Daoy (cell line): ENCODE measurements around the gene RUNDC3A. TPM values are rescaled to one million over a fixed set of nuclear protein-coding genes. Genes with fewer than 3 reads are reported as not detected.
A peak's percentile ranks its signal among the peaks of the same experiment; 100 is the strongest.
"Not testable (repeated sequence)": the region's sequence is repeated elsewhere in the genome, so short reads cannot be mapped to it uniquely, and the experiment has no call there.

Experiments
- DNase-seq: peaks from one replicate; pipeline ENCODE4 v3.0.0-alpha.2; 2015; ENCODE audit warnings: low read depth
- total RNA-seq: library from RNA; depleted of rRNA; stranded (reverse); fragments of >200 nt; shearing (Covaris generic); gene quantifications from 2 replicates; pipeline ENCODE4 v1.2.3, GENCODE V29; 2014

RUNDC3A gene
- total RNA-seq, 1 experiment from 2014 or later, result 0.69 TPM

DNA sequence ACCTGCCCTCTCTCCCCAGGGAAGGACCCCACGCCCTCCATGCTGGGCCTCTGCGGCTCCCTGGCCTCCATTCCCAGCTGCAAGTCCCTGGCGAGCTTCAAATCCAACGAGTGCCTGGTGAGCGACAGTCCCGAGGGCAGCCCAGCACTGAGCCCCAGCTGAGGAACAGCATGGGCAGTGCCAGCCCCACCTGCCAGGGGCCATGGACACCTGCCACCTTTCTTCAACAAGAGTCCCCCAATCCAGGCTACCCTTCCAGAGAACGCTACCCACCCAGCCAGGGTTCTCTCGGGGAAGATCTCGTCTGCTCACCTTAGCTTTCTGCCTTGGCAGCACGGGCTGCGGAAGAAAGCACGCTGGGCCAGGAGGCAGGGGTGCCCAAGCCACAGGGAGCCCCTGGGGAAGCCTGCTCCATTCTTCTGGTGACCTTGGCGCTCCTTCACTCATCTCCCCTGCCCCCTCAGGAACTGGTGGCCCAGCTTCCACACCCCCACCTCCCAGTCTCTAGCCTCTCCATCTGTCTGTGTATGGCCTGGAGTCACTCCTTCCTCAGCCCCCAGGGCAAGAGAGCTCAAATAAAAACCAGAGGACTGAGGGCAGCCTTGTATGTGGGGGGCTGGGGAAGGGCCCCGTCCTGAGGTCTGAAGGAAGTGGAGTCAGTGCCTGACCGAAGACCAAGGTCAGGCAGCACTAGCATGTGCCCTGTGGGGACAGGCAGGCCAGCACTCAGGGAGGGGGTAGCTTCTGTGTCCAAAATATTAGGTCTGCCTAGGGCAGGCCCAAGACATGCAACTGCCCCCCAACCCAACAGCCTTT is 9.9 kb downstream of the RUNDC3A start:
- no peak for DNase-seq

GRCh38 chr17:44320066-44320465 is 11.7 kb downstream of the RUNDC3A start:
- DNase-seq, result no peak

DNA sequence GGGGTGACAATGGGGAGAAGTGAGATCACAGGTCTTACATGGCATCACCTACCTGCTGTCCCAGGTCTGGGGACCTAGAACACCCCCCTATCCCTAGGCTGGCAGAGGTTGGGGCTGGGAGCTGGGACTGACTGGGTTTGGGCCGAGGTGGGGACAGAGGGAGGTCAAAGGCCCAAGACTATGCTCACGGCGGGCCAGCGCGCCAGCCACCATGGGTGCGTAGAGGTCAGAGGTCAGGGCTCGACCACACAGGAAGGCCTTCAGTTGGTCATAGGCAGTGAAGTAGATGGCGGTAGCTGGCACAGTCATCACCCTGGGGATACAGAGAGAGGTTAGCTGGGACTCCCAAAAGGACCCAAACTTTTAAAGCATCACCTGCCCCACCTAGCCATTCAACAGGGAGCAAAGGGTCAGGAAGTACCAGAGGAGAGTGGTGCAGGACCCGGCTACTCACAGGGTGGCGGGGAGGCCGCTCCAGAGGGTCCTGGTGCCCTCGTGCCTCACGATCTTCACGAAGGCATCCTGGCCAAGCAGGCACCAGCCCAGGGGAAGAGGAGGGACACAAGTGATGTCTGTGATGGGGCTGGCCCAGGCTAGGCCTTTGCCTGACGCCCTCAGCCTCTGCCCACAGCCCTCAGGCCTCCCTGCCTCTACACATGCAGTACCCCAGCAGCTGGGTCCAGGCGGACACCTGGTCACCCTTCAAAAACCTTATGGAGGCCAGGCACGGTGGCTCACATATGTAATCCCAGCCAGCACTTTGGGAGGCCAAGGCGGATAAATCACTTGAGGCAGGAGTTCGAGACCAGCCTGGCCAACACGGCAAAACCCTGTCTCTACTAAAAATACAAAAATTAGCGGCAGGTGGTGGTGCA is 13.1 kb downstream of the RUNDC3A start:
- no peak for DNase-seq

GRCh38 chr17:44322236-44322895 is 14.0 kb downstream of the RUNDC3A start:
- no peak for DNase-seq

DNA sequence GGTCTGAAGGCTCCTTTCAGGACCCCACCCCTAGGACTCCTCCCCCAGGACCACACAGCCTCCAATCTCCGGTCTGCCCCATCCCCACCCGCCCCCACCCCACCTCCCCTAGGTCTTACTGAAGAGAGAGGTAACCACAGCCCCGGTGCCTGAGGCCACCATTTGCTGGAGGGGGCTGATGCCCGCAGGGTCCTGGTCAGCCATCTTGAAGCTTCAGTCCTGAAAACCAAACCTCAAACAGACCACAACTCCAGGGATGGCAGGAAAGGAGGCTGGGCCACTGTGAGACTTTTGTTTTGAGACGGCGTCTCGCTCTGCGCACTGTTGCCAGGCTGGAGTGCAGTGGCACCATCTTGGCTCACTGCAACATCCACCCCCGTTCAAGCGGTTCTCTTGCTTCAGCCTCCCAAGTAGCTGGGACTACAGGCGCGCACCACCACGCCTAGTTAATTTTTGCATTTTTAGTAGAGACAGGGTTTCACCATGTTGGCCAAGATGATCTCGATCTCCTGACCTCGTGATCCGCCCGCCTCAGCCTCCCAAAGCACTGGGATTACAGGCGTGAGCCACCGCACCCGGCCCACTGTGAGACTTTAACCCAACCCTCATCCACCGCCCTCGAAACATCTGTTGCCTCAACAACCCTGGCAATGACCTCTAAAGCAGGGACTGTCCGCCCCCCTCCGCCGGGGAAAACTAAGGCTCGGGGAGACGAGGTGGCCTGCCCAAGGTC is 15.1 kb downstream of the RUNDC3A start:
- DNase-seq, result no peak

DNA sequence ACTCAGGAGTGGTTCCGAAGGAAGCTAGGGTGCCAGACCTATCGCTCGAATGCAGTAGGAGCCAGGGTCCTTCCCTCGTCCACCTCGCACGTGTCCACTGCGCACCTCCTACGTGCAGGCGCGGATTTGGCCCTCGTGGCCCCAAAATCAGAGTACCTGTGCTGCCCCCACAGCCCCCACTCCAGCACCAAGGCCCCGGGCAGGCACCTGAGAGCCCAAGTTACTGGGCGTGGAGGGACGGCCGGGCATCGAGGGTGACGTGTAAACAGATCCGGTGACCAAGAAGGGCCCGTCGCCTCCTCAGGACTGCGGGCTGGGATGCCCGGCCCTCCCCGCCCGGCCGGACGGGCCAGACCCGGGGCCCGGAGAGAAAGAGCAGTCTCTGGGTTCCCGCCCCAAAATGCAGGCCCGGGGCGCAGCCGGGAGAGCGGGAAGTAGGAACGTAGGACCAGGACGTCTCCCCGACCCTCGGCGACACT is 15.7 kb downstream of the RUNDC3A start:
- no peak for DNase-seq

DNA sequence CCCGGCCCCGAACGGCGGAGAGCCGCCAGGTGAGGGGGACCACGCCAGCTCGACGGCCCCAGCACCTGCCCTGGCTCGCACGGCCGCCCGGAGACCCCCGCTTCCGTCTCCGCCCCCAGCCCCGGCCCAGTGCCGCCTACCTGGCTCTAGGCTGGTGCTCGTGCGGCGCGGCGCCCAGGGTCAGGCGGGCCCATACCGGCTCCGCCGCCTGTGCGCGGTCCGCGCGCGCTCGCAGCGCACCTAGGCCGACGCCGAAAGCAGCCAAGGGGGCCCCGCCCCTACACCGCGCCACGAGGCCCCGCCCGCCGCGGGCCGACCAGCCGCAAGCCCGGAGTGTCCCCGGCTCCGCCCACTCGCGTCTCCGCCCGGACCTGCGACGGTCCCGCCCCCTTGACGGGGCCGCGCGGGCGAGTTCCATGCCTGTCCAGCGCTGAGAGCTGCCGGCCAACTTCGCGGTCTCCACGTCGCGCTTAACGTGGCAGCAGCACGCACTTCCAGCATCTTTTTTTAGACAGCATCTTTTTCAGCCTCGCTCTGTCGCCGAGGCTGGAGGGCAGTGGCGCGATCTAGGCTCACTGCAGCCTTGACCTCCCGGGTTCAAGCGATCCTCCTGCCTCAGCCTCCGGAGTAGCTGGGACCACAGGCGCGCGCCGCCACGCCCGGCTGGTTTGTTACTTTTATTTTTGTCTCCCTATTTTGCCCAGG is 16.3 kb downstream of the RUNDC3A start, which contains the start of gene SLC25A39:
SLC25A39 (minus strand) TSS at position 253 of the 705 bp plus-strand sequence. CDS start 1,261 bp downstream, outside the sequence.
- DNase-seq, result peak; percentile 92

GRCh38 chr17:44326861-44327444 is 18.6 kb downstream of the RUNDC3A start:
- DNase-seq, result peak; percentile 93

DNA sequence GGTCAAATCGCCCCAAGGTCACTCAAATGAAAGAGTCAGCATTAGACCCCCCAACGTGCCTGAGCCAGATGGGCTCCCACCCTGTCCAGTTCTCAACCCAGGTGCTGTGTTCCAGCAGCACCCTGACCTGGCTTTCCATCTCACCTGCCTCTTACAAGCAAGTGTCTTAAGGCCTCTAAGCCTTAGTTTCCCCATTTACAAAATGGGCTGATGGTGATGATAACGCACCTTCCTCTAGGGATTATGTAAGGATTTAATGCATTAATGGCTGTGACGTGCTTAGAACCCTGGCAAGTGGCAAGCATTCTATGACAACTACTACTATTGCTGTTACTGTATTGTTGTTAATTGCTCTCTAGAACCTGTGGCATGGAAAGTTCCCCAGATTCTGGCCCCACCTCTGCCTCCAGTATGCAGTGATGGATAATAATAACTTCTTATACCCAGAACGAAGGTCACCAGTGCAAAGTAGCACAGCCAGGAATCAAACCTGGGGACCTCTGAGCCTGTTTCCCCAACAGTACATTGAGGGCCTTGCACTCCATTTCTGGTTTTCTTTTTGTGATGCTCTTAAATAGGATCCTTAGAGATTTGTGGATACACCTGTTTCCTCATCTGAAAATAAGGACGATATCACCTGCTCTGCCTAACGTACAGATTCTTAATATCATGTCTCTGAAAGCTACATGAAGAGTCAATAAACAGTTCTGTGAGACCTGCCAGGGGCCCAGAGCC is 19.5 kb downstream of the RUNDC3A start:
- no peak for DNase-seq

DNA sequence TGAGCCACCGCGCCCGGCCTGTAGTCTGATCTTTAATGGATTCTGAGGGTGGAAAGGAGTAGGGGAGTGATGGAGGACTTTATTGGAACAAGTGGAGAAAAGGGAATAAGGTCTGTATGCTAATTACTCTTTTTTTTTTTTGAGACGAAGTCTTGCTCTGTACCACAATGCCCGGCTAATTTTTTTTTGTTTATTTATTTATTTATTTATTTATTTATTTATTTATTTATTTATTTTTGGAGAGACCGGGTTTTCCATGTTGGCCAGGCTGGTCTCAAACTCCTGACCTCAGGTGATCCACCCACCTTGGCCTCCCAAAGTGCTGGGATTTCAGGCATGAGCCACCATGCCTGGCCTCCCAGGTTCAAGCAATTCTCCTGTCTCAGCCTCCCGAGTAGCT is 21.1 kb downstream of the RUNDC3A start:
- DNase-seq, result not testable (repeated sequence)

- DNase-seq, result not testable (repeated sequence)
These were observed 21.9 kb downstream of the RUNDC3A start for GRCh38 chr17:44330263-44330662.

GRCh38 chr17:44331249-44331760 is 22.9 kb downstream of the RUNDC3A start:
- DNase-seq, result peak; percentile 42

- no peak for DNase-seq
These were observed 25.0 kb downstream of the RUNDC3A start for GRCh38 chr17:44333371-44333770.

DNA sequence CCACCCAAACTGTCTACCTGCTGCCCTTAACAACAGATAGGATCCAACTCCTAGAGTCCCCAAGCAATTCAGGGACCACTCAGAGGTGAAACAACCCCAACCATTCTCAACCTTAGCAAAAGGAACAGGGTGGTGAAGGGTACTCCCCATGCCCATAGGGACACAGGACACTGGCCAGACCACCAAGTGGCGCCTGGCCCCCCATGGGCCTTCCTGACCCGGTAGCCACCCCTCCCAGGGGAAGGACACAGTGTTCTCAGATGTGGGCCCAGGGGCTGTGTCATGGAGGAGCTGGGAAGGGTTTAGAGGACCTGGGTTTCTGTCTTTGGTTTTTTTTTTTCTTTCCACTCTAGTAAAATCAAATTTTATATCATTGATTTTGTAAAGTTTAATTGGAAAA is 25.9 kb downstream of the RUNDC3A start:
- no peak for DNase-seq

DNA sequence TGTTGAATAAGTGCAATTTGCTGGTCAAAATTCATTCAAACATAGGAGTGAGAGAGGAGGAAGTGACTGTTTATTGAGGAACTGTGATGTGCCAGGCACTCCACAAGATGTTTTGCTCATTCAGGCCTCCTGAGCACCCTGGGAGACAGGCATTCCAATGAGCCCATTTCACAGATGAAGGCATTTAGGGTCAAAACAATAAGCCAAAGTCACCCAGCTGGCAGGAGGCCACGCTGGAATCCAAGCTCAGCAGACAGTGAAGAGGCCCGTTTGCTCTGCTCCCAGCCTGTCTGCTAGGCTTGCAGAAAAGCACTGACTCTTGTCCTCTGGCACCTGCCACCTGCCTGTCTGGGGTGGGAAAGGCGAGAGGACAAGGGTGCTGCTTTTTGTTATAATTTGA is 26.3 kb downstream of the RUNDC3A start:
- DNase-seq, result no peak

DNA sequence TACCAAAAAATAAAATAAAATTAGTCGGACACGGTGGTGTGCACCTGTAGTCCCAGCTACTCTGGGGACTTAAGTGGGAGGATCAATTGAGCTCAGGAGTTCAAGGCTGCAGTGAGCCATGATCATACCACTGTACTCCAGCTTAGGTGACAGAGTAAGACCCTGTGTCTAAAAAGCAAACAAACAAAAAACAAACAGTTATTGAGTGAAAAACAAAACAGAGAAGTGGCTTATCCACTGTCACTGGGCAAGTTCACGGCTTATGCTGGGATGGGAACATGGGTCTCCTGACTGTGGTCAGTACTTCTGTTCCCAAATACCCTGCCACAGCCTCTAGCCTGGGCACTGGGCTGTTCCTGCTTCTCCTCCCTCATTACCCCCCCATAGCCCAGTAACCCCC is 27.2 kb downstream of the RUNDC3A start:
- DNase-seq, result no peak

DNA sequence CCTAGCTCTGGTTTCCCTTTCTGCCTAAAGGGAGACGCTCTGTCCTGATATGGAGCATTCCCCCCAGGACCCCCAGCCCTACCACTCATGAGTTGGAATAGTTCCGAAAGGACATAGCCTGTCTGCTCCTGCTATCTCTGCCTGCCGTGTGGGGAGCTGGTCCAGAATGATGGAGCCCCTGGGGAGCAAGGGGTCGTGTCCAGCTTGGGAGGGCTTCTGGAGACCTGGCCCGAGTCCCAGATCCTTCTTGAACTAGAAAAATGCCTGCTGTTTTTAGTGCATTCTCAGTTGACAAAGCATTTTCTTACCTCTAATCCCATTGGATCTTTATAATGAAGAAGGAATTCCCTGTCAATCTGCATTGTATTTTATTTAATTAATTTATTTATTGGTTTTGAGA is 27.6 kb downstream of the RUNDC3A start:
- DNase-seq, result no peak

DNA sequence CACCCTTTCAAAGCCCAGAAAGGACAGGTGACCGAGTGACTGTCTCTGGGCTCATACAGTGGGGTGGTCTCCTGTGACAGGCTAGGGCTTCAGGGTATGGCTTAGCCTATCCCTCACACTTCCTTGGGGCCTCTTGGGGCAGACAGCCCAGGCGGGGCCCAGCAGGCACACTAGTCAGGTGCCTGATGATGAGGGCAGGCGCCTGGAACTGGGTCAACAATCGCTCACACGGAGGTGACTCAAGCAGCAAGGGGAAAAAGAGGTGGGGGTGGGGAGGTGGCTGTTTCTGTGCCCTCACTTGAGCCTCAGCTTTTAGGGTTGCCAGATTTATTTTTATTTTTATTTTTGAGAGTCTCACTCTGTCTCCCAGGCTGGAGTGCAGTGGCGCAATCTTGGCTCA is 30.3 kb downstream of the RUNDC3A start:
- DNase-seq, result peak; percentile 52

DNA sequence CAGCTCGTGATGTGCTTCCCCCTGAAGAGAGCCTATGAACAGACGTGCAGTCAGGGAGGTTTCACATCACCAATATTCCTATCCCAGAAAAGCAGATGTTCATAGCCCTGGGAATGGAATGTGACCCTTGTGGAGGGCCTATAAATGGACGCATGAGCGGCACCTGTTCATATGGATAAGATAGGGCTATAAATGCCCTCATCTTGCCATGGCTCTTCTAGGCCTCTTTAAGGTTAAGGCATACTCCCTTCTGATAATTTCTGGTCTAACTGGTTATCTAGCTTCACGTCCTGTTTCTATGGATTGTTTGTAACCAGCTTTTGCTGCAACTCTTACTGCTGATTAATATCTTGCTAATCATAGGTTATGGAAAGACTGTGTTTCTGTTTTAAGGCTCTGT is 32.2 kb downstream of the RUNDC3A start:
- not testable (repeated sequence) for DNase-seq
